HS-5 (cell line): ENCODE data around the gene REELD1.

Experiments used
- DNase-seq: peaks from one replicate; pipeline ENCODE4 v3.0.0-alpha.2; 2012; ENCODE audit warnings: low read depth

The REELD1 gene

DNA sequence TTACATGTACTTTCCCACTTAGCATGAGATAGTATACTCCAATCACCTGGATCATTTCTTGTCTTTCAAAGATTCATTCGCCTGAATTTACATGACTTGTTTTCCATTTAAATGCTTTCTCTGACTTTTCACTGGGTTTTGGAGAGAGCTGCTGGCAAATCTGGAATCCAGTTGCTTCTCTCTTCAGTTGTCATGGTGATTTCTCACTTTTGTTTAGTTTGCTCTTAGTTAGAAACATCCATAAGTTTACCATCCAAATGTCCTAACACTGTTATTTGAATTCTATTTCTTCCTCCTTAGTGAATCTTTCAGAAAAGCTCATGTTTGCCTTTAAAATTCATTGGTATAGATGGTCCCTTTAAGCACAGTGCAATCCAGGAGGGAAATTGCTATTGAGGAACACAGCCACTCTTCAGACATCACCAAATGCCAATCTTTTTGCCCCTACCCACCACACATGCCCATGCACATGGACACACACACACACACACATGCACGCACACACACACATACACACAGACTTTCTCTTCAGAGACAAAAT lies 51.7 kb downstream of the REELD1 start:
- no peak for DNase-seq

DNA sequence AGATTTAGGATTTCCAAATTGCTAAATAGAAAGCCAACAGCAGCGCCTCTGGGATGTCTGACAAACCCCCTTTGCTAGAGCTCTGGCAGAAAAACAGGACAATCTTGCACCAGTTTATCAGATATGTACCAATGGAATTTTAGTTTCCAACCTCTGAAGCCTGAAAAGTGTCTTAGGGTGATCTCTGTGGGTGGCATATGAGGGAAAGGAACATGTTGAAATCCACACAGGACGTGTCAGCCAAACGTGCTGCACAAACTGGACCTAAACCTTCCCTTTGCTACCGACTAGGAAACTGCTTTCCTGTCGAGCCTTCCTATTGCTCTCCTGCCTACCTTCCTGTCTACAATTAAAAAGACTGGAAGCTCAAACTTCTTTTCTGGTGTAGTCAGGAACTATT lies 53.5 kb downstream of the REELD1 start:
- no peak for DNase-seq

GRCh38 chr4:146269228-146269653 lies 54.9 kb downstream of the REELD1 start:
- no peak for DNase-seq

DNA sequence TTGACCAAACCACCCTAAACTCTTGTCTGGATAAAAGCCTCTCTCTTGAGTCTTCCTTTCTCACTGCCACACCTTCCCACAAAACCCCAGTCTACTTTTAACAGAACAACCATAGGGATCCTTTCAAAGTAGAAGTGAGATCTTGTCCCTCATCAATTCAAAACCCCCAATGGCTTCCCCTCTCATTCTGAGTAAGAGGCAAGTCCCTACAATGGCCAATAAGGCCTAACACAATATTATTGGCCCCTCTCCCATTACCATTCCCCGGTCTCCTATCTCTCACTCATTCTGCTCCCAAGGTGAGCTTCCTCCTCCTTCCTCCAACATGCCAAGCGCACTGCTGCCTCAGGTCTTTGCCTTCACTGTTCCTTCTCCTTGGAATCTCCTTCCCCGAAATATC lies 57.1 kb downstream of the REELD1 start:
- DNase-seq = no peak

- DNase-seq = no peak
These were observed 59.0 kb downstream of the REELD1 start for GRCh38 chr4:146273204-146273901.

- no peak for DNase-seq
These were observed 60.4 kb downstream of the REELD1 start for GRCh38 chr4:146274774-146275173.

DNA sequence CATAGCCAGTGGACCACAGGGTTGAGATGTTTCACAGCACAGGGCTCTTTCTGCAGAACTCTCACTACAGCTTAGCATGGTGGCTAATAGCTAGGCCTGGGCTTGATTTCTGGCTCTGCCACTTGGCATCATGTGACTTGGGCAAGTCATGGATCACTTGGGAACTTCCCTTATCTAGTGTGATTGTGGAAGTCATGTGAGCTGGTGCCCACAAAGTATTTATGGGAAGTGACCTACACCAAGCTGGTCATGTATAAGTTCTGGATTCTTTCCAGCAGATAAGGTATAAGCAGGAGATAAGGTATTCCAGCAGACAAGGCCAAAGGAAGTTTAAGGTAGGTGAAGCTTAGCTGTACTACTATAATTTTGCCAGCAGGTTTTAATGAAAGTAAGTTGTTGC lies 61.0 kb downstream of the REELD1 start:
- no peak for DNase-seq

DNA sequence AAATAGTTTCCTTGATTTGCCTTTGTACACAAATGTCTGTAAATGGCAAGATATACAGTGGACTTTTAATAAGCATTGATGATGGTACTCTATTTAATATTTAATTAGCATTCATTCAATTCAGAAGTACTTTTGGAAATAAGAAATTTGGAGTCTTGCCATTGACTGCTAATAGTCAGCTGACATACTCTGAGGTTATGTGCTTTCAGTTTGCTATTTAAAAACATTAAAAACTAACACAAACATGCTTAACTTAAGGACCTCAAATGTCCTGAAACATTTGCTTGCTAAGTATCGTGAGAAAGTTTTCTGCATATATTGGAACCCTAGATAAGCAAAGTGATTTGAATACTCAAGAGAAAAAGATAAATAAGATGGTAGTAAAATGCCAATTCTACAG lies 64.6 kb downstream of the REELD1 start:
- DNase-seq = no peak
